Measurements from ENCODE around the gene CLCN4. TPM values are rescaled to one million over a fixed set of nuclear protein-coding genes. Genes with fewer than 3 reads are reported as not detected.

The CLCN4 gene
- total RNA-seq, 2 experiments from 2014 or later, result not detected

DNA sequence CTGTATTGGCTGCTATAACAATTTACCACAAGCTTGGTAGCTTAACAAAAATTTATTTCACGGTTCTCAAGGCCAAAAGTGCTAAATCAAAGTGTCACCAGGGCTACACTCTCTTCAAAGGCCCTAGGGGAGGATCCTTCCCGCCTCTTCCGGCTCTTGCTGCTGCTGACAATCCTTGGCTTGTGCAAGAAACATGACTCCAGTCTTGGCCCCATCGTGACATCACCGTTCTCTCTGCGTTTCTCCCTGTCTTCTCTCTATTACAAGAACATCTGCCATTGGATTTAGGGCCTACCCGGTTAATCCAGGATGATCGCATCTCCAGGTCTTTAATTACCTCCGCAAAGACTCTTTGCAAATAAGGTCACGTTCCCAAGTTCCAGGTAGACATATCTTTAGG lies 10.4 kb upstream of the CLCN4 start:
- H3K36me3 ChIP-seq (ENCODE audit: insufficient read depth, low read length), result peaks cover 6% of the 10 kb centered on the region
- H3K4me1 ChIP-seq (ENCODE audit: insufficient read depth, low read length), result no peaks in the 10 kb centered on the region
- intact Hi-C loops (cut with DNase I, micrococcal nuclease), result no loop called here
- POLR2A ChIA-PET, result no interaction called here
- no peak overlapping the region for H3K27ac Mint-ChIP-seq
- no peaks in the 10 kb centered on the region for H3K4me1 Mint-ChIP-seq (ENCODE audit: low read depth)
- no peaks in the 10 kb centered on the region for H3K9me3 ChIP-seq (ENCODE audit: control insufficient read depth in 1 of 2, insufficient read depth in 1 of 2, low read length in 2 of 2)
- CTCF ChIA-PET, result no interaction called here
- H3K4me3 ChIP-seq (ENCODE audit: low read length), result no peak overlapping the region
- no peaks in the 10 kb centered on the region for H3K9me3 Mint-ChIP-seq
- TF ChIP-seq, protein P1, sequence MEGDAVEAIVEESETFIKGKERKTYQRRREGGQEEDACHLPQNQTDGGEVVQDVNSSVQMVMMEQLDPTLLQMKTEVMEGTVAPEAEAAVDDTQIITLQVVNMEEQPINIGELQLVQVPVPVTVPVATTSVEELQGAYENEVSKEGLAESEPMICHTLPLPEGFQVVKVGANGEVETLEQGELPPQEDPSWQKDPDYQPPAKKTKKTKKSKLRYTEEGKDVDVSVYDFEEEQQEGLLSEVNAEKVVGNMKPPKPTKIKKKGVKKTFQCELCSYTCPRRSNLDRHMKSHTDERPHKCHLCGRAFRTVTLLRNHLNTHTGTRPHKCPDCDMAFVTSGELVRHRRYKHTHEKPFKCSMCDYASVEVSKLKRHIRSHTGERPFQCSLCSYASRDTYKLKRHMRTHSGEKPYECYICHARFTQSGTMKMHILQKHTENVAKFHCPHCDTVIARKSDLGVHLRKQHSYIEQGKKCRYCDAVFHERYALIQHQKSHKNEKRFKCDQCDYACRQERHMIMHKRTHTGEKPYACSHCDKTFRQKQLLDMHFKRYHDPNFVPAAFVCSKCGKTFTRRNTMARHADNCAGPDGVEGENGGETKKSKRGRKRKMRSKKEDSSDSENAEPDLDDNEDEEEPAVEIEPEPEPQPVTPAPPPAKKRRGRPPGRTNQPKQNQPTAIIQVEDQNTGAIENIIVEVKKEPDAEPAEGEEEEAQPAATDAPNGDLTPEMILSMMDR (IDR thresholded peaks at IDR 0.05), result no peak
- ATAC-seq (ENCODE audit: poor library complexity), result no peak
- no peak overlapping the region for H3K4me3 Mint-ChIP-seq
- DNase-seq, result no peak
- H3K27ac ChIP-seq (ENCODE audit: low read depth in 1 of 2, low read length in 2 of 2), result no peak overlapping the region
- no peaks in the 10 kb centered on the region for H3K27me3 Mint-ChIP-seq
- peaks cover 30% of the 10 kb centered on the region for H3K36me3 Mint-ChIP-seq (ENCODE audit: low read depth)
- H3K27me3 ChIP-seq (ENCODE audit: control insufficient read depth in 1 of 2, insufficient read depth in 2 of 2, low read length in 2 of 2), result no peaks in the 10 kb centered on the region

DNA sequence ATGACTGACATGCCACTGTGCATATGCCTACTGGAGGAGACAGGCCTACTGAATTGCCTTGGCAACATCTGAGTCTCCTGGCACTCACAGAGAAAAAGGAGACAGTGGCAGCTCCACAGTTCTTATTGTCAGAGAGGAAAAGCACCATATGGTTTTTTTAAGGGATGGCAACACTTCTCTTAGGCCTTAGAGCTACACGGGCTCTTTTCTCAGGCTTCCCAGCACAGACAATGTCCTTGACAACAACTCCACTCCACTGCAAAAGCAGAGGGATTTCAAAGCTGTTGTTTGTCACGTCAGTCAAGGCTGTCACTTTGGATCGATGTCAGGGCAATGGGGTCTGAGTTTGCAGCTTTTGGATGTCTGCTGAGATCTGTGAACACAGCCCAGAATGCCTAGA lies 4.7 kb upstream of the CLCN4 start:
- Mint-ChIP-seq H3K36me3 (ENCODE audit: low read depth) (no peaks in the 10 kb centered on the region), H3K9me3 (no peaks in the 10 kb centered on the region), H3K27me3 (peaks cover 18% of the 10 kb centered on the region), H3K4me3 (no peak overlapping the region), H3K4me1 (ENCODE audit: low read depth) (peaks cover 2% of the 10 kb centered on the region), H3K27ac (no peak overlapping the region)
- no peaks in the 10 kb centered on the region for H3K36me3 ChIP-seq (ENCODE audit: insufficient read depth, low read length)
- no peaks in the 10 kb centered on the region for H3K4me1 ChIP-seq (ENCODE audit: insufficient read depth, low read length)
- peaks cover 5 to 7% of the 10 kb centered on the region in 2 experiments for H3K27me3 ChIP-seq (ENCODE audit: control insufficient read depth in 1 of 2, insufficient read depth in 2 of 2, low read length in 2 of 2)
- DNase-seq (no peak), ATAC-seq (ENCODE audit: poor library complexity) (no peak)
- H3K9me3 ChIP-seq (ENCODE audit: control insufficient read depth in 1 of 2, insufficient read depth in 1 of 2, low read length in 2 of 2), result no peaks in the 10 kb centered on the region
- H3K27ac ChIP-seq (ENCODE audit: low read depth in 1 of 2, low read length in 2 of 2), result no peak overlapping the region
- intact Hi-C loops (cut with DNase I, micrococcal nuclease), result no loop called here
- ChIA-PET POLR2A (no interaction called here), CTCF (no interaction called here)
- H3K4me3 ChIP-seq (ENCODE audit: low read length), result no peak overlapping the region
- TF ChIP-seq, protein P1 (IDR thresholded peaks at IDR 0.05), result no peak

DNA sequence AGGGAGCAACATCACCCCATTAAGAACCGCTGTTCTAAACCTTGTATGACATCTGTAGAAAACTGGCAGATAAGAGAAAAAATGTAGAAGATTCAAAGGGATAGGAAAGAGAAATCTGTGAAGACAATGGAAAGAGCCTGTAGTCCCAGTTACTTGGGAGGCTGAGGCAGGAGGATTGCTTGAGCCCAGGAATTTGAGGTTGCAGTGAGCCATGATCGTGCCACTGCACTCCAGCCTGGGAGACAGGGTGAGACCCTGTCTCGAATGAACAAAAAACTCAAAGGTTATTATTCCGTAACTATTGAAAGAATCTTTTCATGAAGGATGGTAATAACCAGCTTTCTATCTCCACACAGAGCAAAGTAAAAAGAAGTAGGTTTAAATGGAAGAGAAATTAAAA lies 1.6 kb upstream of the CLCN4 start:
- ChIA-PET POLR2A (no interaction called here), CTCF (no interaction called here)
- H3K27ac ChIP-seq (ENCODE audit: low read depth in 1 of 2, low read length in 2 of 2), result no peak overlapping the region
- intact Hi-C loops (cut with DNase I, micrococcal nuclease), result no loop called here
- Mint-ChIP-seq H3K27me3 (peaks cover 33% of the 10 kb centered on the region), H3K4me3 (no peak overlapping the region), H3K27ac (no peak overlapping the region), H3K36me3 (ENCODE audit: low read depth) (no peaks in the 10 kb centered on the region), H3K9me3 (no peaks in the 10 kb centered on the region), H3K4me1 (ENCODE audit: low read depth) (peaks cover 3% of the 10 kb centered on the region)
- no peak for DNase-seq
- no peak overlapping the region for H3K4me3 ChIP-seq (ENCODE audit: low read length)
- TF ChIP-seq, protein P1 (IDR thresholded peaks at IDR 0.05), result no peak
- H3K36me3 ChIP-seq (ENCODE audit: insufficient read depth, low read length), result no peaks in the 10 kb centered on the region
- H3K9me3 ChIP-seq (ENCODE audit: control insufficient read depth in 1 of 2, insufficient read depth in 1 of 2, low read length in 2 of 2), result no peaks in the 10 kb centered on the region
- ATAC-seq (ENCODE audit: poor library complexity), result no peak
- H3K27me3 ChIP-seq (ENCODE audit: control insufficient read depth in 1 of 2, insufficient read depth in 2 of 2, low read length in 2 of 2), result peaks cover 7 to 21% of the 10 kb centered on the region in 2 experiments
- H3K4me1 ChIP-seq (ENCODE audit: insufficient read depth, low read length), result peaks cover 3% of the 10 kb centered on the region

Data from CD4-positive, alpha-beta T cell (primary cell).